GM04503 (cell line): ENCODE measurements around the gene SEZ6L2.
"Not testable (repeated sequence)": the region's sequence is repeated elsewhere in the genome, so short reads cannot be mapped to it uniquely, and the experiment has no call there.

Source experiments
- DNase-seq: peaks from one replicate; pipeline ENCODE4 v3.0.0-alpha.2; 2012; ENCODE audit warnings: low read depth

Gene SEZ6L2

GRCh38 chr16:29850998-29851397, 48.4 kb downstream of the SEZ6L2 start:
- DNase-seq = no peak

GRCh38 chr16:29849505-29849904, 49.8 kb downstream of the SEZ6L2 start:
- DNase-seq = no peak

GRCh38 chr16:29848420-29849297, 50.7 kb downstream of the SEZ6L2 start:
- DNase-seq = no peak

GRCh38 chr16:29845656-29846055, 53.7 kb downstream of the SEZ6L2 start:
- no peak for DNase-seq

- no peak for DNase-seq
Measured at GRCh38 chr16:29844575-29845331, 54.6 kb downstream of the SEZ6L2 start.

- DNase-seq = no peak
Measured at GRCh38 chr16:29843931-29844330, 55.4 kb downstream of the SEZ6L2 start.

- DNase-seq = no peak
Measured at GRCh38 chr16:29842732-29843346, 56.5 kb downstream of the SEZ6L2 start.

- no peak for DNase-seq
Measured at GRCh38 chr16:29841631-29842030, 57.7 kb downstream of the SEZ6L2 start.

- no peak for DNase-seq
Measured at GRCh38 chr16:29840240-29840639, 59.1 kb downstream of the SEZ6L2 start.

- DNase-seq = no peak
Measured at GRCh38 chr16:29839822-29840221, 59.5 kb downstream of the SEZ6L2 start.

GRCh38 chr16:29837841-29838240, 61.5 kb downstream of the SEZ6L2 start:
- no peak for DNase-seq

GRCh38 chr16:29836623-29837022, 62.7 kb downstream of the SEZ6L2 start:
- DNase-seq = no peak

GRCh38 chr16:29835926-29836325, 63.4 kb downstream of the SEZ6L2 start:
- DNase-seq = no peak

GRCh38 chr16:29834079-29834478, 65.3 kb downstream of the SEZ6L2 start:
- no peak for DNase-seq

GRCh38 chr16:29833219-29833618, 66.1 kb downstream of the SEZ6L2 start:
- not testable (repeated sequence) for DNase-seq

GRCh38 chr16:29831490-29831889, 67.9 kb downstream of the SEZ6L2 start:
- no peak for DNase-seq

- DNase-seq = no peak
Measured at GRCh38 chr16:29830774-29831173, 68.6 kb downstream of the SEZ6L2 start.

GRCh38 chr16:29826342-29826695, 73.0 kb downstream of the SEZ6L2 start:
- DNase-seq = no peak

- peak; percentile 71 for DNase-seq
Measured at GRCh38 chr16:29825145-29826044, 74.0 kb downstream of the SEZ6L2 start.

- DNase-seq = no peak
Measured at GRCh38 chr16:29824589-29825144, 74.7 kb downstream of the SEZ6L2 start.

- no peak for DNase-seq
Measured at GRCh38 chr16:29821643-29822115, 77.7 kb downstream of the SEZ6L2 start.
